Fibroblast of lung (primary cell): ENCODE results near the gene VPS50.

ENCODE experiments used
- CTCF ChIP-seq, 2 donors: IDR thresholded peaks in 1 of 2; conservative IDR thresholded peaks in 1 of 2; 1 replicate in 1 of 2; 2 replicates in 1 of 2; pipeline ENCODE4 v1.5.1; 2011 to 2012; ENCODE audit warnings: low read length in 2 of 2, control low read depth in 1 of 2, inconsistent platforms in 1 of 2, low read depth in 1 of 2, mild to moderate bottlenecking in 1 of 2
- EZH2 ChIP-seq: IDR thresholded peaks from 2 replicates; pipeline ENCODE4 v1.5.1; 2012; ENCODE audit warnings: low read length, control low read depth, mild to moderate bottlenecking; ENCODE audit errors: missing control alignments

- TF ChIP-seq CTCF (conservative IDR thresholded peaks at IDR 0.05 in 1 of 2, IDR thresholded peaks at IDR 0.05 in 1 of 2; ENCODE audit: low read depth in 1 of 2, low read length in 2 of 2) = no peak
- no peak for TF ChIP-seq EZH2
These were observed 69.6 kb downstream of the VPS50 start for GRCh38 chr7:93301736-93302135.
